ENCODE results near the gene KIRREL3. TPM values are rescaled to one million over a fixed set of nuclear protein-coding genes. Genes with fewer than 3 reads are reported as not detected.

The KIRREL3 gene
- total RNA-seq, 1 donor from 2014 or later: 0.92 TPM

GRCh38 chr11:126776119-126776518, 224.5 kb downstream of the KIRREL3 start:
- DNase-seq: no peak

GRCh38 chr11:126772267-126772666, 228.3 kb downstream of the KIRREL3 start:
- no peak for DNase-seq

- no peak for DNase-seq
Observed at GRCh38 chr11:126768702-126769101, 231.9 kb downstream of the KIRREL3 start.

- DNase-seq: no peak
Observed at GRCh38 chr11:126766440-126766839, 234.1 kb downstream of the KIRREL3 start.

GRCh38 chr11:126765196-126765595, 235.4 kb downstream of the KIRREL3 start:
- DNase-seq: no peak

- DNase-seq: no peak
Observed at GRCh38 chr11:126764231-126764630, 236.3 kb downstream of the KIRREL3 start.

GRCh38 chr11:126756855-126757254, 243.7 kb downstream of the KIRREL3 start:
- DNase-seq: peak; percentile 86

- no peak for DNase-seq
Observed at GRCh38 chr11:126756421-126756820, 244.1 kb downstream of the KIRREL3 start.

GRCh38 chr11:126755526-126755925, 245.0 kb downstream of the KIRREL3 start:
- DNase-seq: peak; percentile 23

GRCh38 chr11:126754591-126755426, 245.8 kb downstream of the KIRREL3 start:
- no peak for DNase-seq

- no peak for DNase-seq
Observed at GRCh38 chr11:126753990-126754389, 246.6 kb downstream of the KIRREL3 start.

GRCh38 chr11:126751242-126751641, 249.3 kb downstream of the KIRREL3 start:
- peak; percentile 62 for DNase-seq

GRCh38 chr11:126748793-126749192, 251.8 kb downstream of the KIRREL3 start:
- no peak for DNase-seq

GRCh38 chr11:126748100-126748791, 252.3 kb downstream of the KIRREL3 start:
- no peak for DNase-seq

GRCh38 chr11:126747315-126747714, 253.3 kb downstream of the KIRREL3 start:
- no peak for DNase-seq

GRCh38 chr11:126746443-126746842, 254.1 kb downstream of the KIRREL3 start:
- no peak for DNase-seq

- DNase-seq: no peak
Observed at GRCh38 chr11:126744699-126745098, 255.9 kb downstream of the KIRREL3 start.

- no peak for DNase-seq
Observed at GRCh38 chr11:126743628-126744027, 256.9 kb downstream of the KIRREL3 start.

GRCh38 chr11:126742582-126742981, 258.0 kb downstream of the KIRREL3 start:
- DNase-seq: no peak

- DNase-seq: no peak
Observed at GRCh38 chr11:126740846-126741245, 259.7 kb downstream of the KIRREL3 start.

GRCh38 chr11:126739499-126740145, 260.9 kb downstream of the KIRREL3 start:
- DNase-seq: no peak

- no peak for DNase-seq
Observed at GRCh38 chr11:126738295-126739031, 262.1 kb downstream of the KIRREL3 start.
